PC-3 (cell line): ENCODE data around the gene POLA2.

Source experiments
- EZH2 ChIP-seq: fragments of 300-600 bp; sonication (generic); IDR thresholded peaks from one replicate; pipeline ENCODE4 v1.6.1; 2017; ENCODE audit warnings: antibody characterized with exemption, mild to moderate bottlenecking, low read length; ENCODE audit not compliant: unreplicated experiment
- TF ChIP-seq, protein P1 (sequence below): fragments of 300-600 bp; sonication (generic); conservative IDR thresholded peaks from 2 replicates; pipeline ENCODE4 v1.5.1; 2017; ENCODE audit warnings: antibody characterized with exemption, low read depth, mild to moderate bottlenecking, low read length

DNA sequence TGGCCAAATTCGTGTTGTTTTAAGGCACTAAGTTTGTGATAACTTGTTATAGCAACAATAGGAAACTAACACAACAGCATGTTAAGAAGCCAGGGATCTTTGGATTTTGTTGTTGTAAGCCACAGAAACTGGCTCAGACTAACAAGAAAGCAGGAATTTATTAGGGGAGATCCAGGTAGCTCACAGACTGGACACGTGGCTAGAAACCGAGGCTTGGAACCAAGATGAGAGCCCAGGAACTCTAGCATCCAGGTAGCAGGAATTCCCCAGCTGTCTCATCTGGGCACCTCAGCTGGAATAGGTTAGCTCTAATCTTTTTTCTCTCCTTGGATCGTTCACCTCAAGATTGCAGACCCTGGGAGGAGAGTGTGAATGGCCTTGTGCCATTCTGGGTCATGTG, 24.9 kb downstream of the POLA2 start:
- TF ChIP-seq, protein P1, sequence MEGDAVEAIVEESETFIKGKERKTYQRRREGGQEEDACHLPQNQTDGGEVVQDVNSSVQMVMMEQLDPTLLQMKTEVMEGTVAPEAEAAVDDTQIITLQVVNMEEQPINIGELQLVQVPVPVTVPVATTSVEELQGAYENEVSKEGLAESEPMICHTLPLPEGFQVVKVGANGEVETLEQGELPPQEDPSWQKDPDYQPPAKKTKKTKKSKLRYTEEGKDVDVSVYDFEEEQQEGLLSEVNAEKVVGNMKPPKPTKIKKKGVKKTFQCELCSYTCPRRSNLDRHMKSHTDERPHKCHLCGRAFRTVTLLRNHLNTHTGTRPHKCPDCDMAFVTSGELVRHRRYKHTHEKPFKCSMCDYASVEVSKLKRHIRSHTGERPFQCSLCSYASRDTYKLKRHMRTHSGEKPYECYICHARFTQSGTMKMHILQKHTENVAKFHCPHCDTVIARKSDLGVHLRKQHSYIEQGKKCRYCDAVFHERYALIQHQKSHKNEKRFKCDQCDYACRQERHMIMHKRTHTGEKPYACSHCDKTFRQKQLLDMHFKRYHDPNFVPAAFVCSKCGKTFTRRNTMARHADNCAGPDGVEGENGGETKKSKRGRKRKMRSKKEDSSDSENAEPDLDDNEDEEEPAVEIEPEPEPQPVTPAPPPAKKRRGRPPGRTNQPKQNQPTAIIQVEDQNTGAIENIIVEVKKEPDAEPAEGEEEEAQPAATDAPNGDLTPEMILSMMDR: no peak
- no peak for TF ChIP-seq EZH2
